CD14-positive monocyte (primary cell): ENCODE results near the gene RMRP. TPM values are rescaled to one million over a fixed set of nuclear protein-coding genes. Genes with fewer than 3 reads are reported as not detected.

ENCODE experiments used
- DNase-seq, 3 donors: peaks; one replicate each; pipeline ENCODE4 v3.0.0-alpha.2; 2011 to 2022
- H2AFZ ChIP-seq: 2 replicates; pipeline ENCODE4 v1.6.0; 2012; ENCODE audit warnings: mild to moderate bottlenecking, low read depth, low read length, inconsistent platforms; ENCODE audit not compliant: insufficient read depth, poor library complexity, severe bottlenecking
- H3K27ac ChIP-seq, 2 donors: 1 replicate in 1 of 2; 2 replicates in 1 of 2; pipeline ENCODE4 v1.5.1; 2012 to 2013; ENCODE audit warnings: low read length in 2 of 2, control low read depth in 1 of 2, inconsistent platforms in 1 of 2, low read depth in 1 of 2, mild to moderate bottlenecking in 1 of 2
- H3K27me3 ChIP-seq, 2 donors: one replicate each; pipeline versions ENCODE4 v1.6.0 to v1.6.1; 2011 to 2013; ENCODE audit warnings: low read length in 2 of 2; ENCODE audit not compliant: control insufficient read depth in 2 of 2, insufficient read depth in 2 of 2
- H3K36me3 ChIP-seq, 2 donors: replicated peaks in 1 of 2; 1 replicate in 1 of 2; 2 replicates in 1 of 2; pipeline versions ENCODE4 v1.5.1 to v1.6.1; 2012 to 2013; ENCODE audit warnings: low read length in 2 of 2, control low read depth in 1 of 2, inconsistent platforms in 1 of 2, mild to moderate bottlenecking in 1 of 2; ENCODE audit not compliant: insufficient read depth in 2 of 2, control insufficient read depth in 1 of 2
- H3K4me1 ChIP-seq, 2 donors: 1 replicate in 1 of 2; 2 replicates in 1 of 2; pipeline versions ENCODE4 v1.5.1 to v1.6.1; 2012 to 2013; ENCODE audit warnings: low read length in 2 of 2, control low read depth in 1 of 2, inconsistent platforms in 1 of 2, mild to moderate bottlenecking in 1 of 2, moderate library complexity in 1 of 2; ENCODE audit not compliant: insufficient read depth in 2 of 2, control insufficient read depth in 1 of 2
- H3K4me2 ChIP-seq: replicated peaks from 2 replicates; pipeline ENCODE3; 2012; ENCODE audit warnings: low read length, moderate library complexity, mild to moderate bottlenecking; ENCODE audit not compliant: poor library complexity, severe bottlenecking; ENCODE audit errors: extremely low read depth
- H3K4me3 ChIP-seq, 3 experiments: fragments of 200-600 bp in 1 of 3; sonication (generic) in 1 of 3; replicated peaks in 1 of 3; 1 replicate in 2 of 3; 2 replicates in 1 of 3; pipeline ENCODE4 v1.5.1; 2011 to 2013; ENCODE audit warnings: low read length in 3 of 3, mild to moderate bottlenecking in 3 of 3, control low read depth in 2 of 3, low read depth in 2 of 3, inconsistent platforms in 1 of 3, moderate library complexity in 1 of 3
- H3K79me2 ChIP-seq: 2 replicates; pipeline ENCODE4 v1.6.0; 2012; ENCODE audit warnings: mild to moderate bottlenecking, control low read depth, inconsistent platforms, low read length, moderate library complexity; ENCODE audit not compliant: insufficient read depth
- H3K9ac ChIP-seq: 2 replicates; pipeline ENCODE4 v1.6.0; 2017; ENCODE audit warnings: low read length, mild to moderate bottlenecking; ENCODE audit not compliant: insufficient read depth, poor library complexity, severe bottlenecking
- H3K9me3 ChIP-seq, 2 donors: replicated peaks in 1 of 2; 1 replicate in 1 of 2; 2 replicates in 1 of 2; pipeline versions ENCODE4 v1.5.1 to v1.6.1; 2012 to 2013; ENCODE audit warnings: low read length in 2 of 2, control low read depth in 1 of 2; ENCODE audit not compliant: control insufficient read depth in 1 of 2, insufficient read depth in 1 of 2
- H4K20me1 ChIP-seq: 2 replicates; pipeline ENCODE4 v1.6.0; 2012; ENCODE audit warnings: mild to moderate bottlenecking, low read length, control low read depth, moderate library complexity; ENCODE audit not compliant: insufficient read depth
- H3K27ac Mint-ChIP-seq, 7 donors: one replicate each; pipeline ENCODE4 v1.8.0; 2020; ENCODE audit warnings: mild to moderate bottlenecking in 7 of 7, mixed read lengths in 7 of 7, moderate library complexity in 6 of 7, inconsistent platforms in 2 of 7
- H3K27me3 Mint-ChIP-seq, 3 donors: one replicate each; pipeline ENCODE4 v1.8.0; 2021 to 2022; ENCODE audit warnings: low read depth in 3 of 3, mild to moderate bottlenecking in 3 of 3, mixed read lengths in 3 of 3, moderate library complexity in 3 of 3, inconsistent platforms in 1 of 3
- H3K36me3 Mint-ChIP-seq, 2 donors: one replicate each; pipeline ENCODE4 v1.8.0; 2020; ENCODE audit warnings: mixed read lengths in 2 of 2, inconsistent platforms in 1 of 2, mild to moderate bottlenecking in 1 of 2
- H3K4me1 Mint-ChIP-seq: one replicate; pipeline ENCODE4 v1.8.0; 2020; ENCODE audit warnings: mild to moderate bottlenecking, mixed read lengths
- H3K4me3 Mint-ChIP-seq, 2 donors: one replicate each; pipeline ENCODE4 v1.8.0; 2020; ENCODE audit warnings: mild to moderate bottlenecking in 2 of 2, mixed read lengths in 2 of 2, moderate library complexity in 1 of 2
- H3K9me3 Mint-ChIP-seq, 7 donors: one replicate each; pipeline ENCODE4 v1.8.0; 2020 to 2022; ENCODE audit warnings: mixed read lengths in 7 of 7, mild to moderate bottlenecking in 6 of 7, moderate library complexity in 6 of 7, inconsistent platforms in 2 of 7
- WGBS: methylation state at CpG from one replicate; pipeline ENCODE4 v1.1.5; 2013; ENCODE audit warnings: missing lambda C conversion rate; ENCODE audit not compliant: insufficient coverage; 5-methylcytosine and 5-hydroxymethylcytosine counted together
- intact Hi-C, 2 donors: fragments of 100-400 bp; cut with micrococcal nuclease; formaldehyde crosslinking; loops; one replicate each; pipeline versions ENCODE4 v1.15.0 to v1.15.1; 2023
- polyA plus RNA-seq, 3 donors: library from polyadenylated mRNA; depleted of rRNA in 1 of 3; unstranded in 2 of 3; stranded (reverse) in 1 of 3; fragments of 300-500 nt in 2 of 3; fragments of >200 nt in 1 of 3; fragmentation: Illumina TruSeq in 2 of 3; gene quantifications; 1 replicate in 2 of 3; 2 replicates in 1 of 3; pipeline ENCODE4 v1.2.3, GENCODE V29; 2012 to 2021
- TF ChIP-seq, protein P1 (sequence below): fragments of 200-600 bp; IDR thresholded peaks from one replicate; pipeline ENCODE4 v1.8.0; 2022; ENCODE audit warnings: antibody characterized with exemption, mild to moderate bottlenecking

RMRP gene
- polyA plus RNA-seq, 3 donors = 13.3 TPM; not detected in 2

- H3K27ac Mint-ChIP-seq = peak overlapping the region in 6 of 7 donors; percentile 18 to 95 (median 76)
- DNase-seq = peak in 1 of 3 donors; percentile 30
- H3K4me2 ChIP-seq = peak overlapping the region; percentile 92
- H3K4me1 ChIP-seq = peaks cover 32 to 48% of the 10 kb centered on the region in 2 donors
- peaks cover 0 to 8% (median 5%) of the 10 kb centered on the region in 3 donors for H3K27me3 Mint-ChIP-seq
- H3K27me3 ChIP-seq = no peaks in the 10 kb centered on the region
- H3K4me1 Mint-ChIP-seq = peaks cover 52% of the 10 kb centered on the region
- peak overlapping the region; percentile 90 for H2AFZ ChIP-seq
- 0% methylated on average over 2 of the region's 2 CpGs for WGBS
- peak overlapping the region; percentile 83 to 94 (median 88) for H3K4me3 ChIP-seq
- peaks cover 10 to 14% of the 10 kb centered on the region in 2 donors for H3K36me3 ChIP-seq
- H3K9me3 ChIP-seq = no peaks in the 10 kb centered on the region
- intact Hi-C loops = loop anchor here (5.0 kb wide), 5 partner anchors 38 to 547 kb away; partner anchors contain the start of genes CREB3 (in 1 of the 2), TESK1 (in 1 of the 2) and TLN1 (in 1 of the 2)
- peak overlapping the region; percentile 88 for H3K9ac ChIP-seq
- H3K4me3 Mint-ChIP-seq = peak overlapping the region; percentile 87 to 89
- H4K20me1 ChIP-seq = no peaks in the 10 kb centered on the region
- peaks cover 27% of the 10 kb centered on the region for H3K79me2 ChIP-seq
- H3K36me3 Mint-ChIP-seq = peaks cover 19 to 27% of the 10 kb centered on the region in 2 donors
- H3K9me3 Mint-ChIP-seq = no peaks in the 10 kb centered on the region
- TF ChIP-seq, protein P1, sequence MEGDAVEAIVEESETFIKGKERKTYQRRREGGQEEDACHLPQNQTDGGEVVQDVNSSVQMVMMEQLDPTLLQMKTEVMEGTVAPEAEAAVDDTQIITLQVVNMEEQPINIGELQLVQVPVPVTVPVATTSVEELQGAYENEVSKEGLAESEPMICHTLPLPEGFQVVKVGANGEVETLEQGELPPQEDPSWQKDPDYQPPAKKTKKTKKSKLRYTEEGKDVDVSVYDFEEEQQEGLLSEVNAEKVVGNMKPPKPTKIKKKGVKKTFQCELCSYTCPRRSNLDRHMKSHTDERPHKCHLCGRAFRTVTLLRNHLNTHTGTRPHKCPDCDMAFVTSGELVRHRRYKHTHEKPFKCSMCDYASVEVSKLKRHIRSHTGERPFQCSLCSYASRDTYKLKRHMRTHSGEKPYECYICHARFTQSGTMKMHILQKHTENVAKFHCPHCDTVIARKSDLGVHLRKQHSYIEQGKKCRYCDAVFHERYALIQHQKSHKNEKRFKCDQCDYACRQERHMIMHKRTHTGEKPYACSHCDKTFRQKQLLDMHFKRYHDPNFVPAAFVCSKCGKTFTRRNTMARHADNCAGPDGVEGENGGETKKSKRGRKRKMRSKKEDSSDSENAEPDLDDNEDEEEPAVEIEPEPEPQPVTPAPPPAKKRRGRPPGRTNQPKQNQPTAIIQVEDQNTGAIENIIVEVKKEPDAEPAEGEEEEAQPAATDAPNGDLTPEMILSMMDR = no peak
- peak overlapping the region; percentile 85 to 98 for H3K27ac ChIP-seq
Observed at GRCh38 chr9:35658968-35659220, 1.1 kb upstream of the RMRP start.

- Mint-ChIP-seq H3K4me1 (peaks cover 47% of the 10 kb centered on the region), H3K27me3 (peaks cover 0 to 8% (median 5%) of the 10 kb centered on the region in 3 donors), H3K4me3 (peak within 1 kb of the TSS; percentile 87 to 90), H3K27ac (peak within 1 kb of the TSS; percentile 95 to 100 (median 98)), H3K36me3 (peaks cover 19 to 27% of the 10 kb centered on the region in 2 donors), H3K9me3 (no peaks in the 10 kb centered on the region)
- peak within 1 kb of the TSS; percentile 90 for H2AFZ ChIP-seq
- H3K4me2 ChIP-seq = peak within 1 kb of the TSS; percentile 92
- H3K27me3 ChIP-seq = no peaks in the 10 kb centered on the region
- peaks cover 10 to 14% of the 10 kb centered on the region in 2 donors for H3K36me3 ChIP-seq
- intact Hi-C loops = loop anchor here (5.0 kb wide), 5 partner anchors 39 to 546 kb away; partner anchors contain the start of genes CREB3 (in 1 of the 2), TESK1 (in 1 of the 2) and TLN1 (in 1 of the 2)
- H4K20me1 ChIP-seq = no peaks in the 10 kb centered on the region
- peaks cover 22% of the 10 kb centered on the region for H3K79me2 ChIP-seq
- peaks cover 27 to 43% of the 10 kb centered on the region in 2 donors for H3K4me1 ChIP-seq
- H3K9ac ChIP-seq = peak within 1 kb of the TSS; percentile 88
- no peaks in the 10 kb centered on the region for H3K9me3 ChIP-seq
- TF ChIP-seq, protein P1 = peak; percentile 60
- under 1% methylated on average over 63 of the region's 67 CpGs for WGBS
- peak; percentile 84 to 86 (median 85) for DNase-seq
- H3K4me3 ChIP-seq = peak within 1 kb of the TSS; percentile 83 to 94 (median 88)
- H3K27ac ChIP-seq = peak within 1 kb of the TSS; percentile 85 to 98
Observed at GRCh38 chr9:35658137-35658967, 533 bp upstream of the RMRP start, which contains the start of gene CCDC107. TSS of gene CCDC107 (plus strand) at chr9:35658292. CDS start at chr9:35658380, 88 bp downstream.
